Peyer's patch (tissue), 4 donors: ENCODE data around the gene CNTF. TPM values are rescaled to one million over a fixed set of nuclear protein-coding genes. Genes with fewer than 3 reads are reported as not detected.
A peak's percentile ranks its signal among the peaks of the same experiment; 100 is the strongest.

Experiments
- DNase-seq, 3 donors: peaks; one replicate each; pipeline ENCODE4 v3.0.0-alpha.2; 2017 to 2019
- H3K27ac ChIP-seq, 4 donors: fragments of 200-600 bp; sonication (generic); one replicate each; pipeline ENCODE4 v1.5.1; 2016 to 2019
- H3K27me3 ChIP-seq, 2 donors: fragments of 200-600 bp; sonication (generic); one replicate each; pipeline ENCODE4 v1.5.1; 2019
- H3K36me3 ChIP-seq, 3 donors: fragments of 200-600 bp; sonication (generic); one replicate each; pipeline ENCODE4 v1.5.1; 2016 to 2019
- H3K4me1 ChIP-seq, 4 donors: fragments of 200-600 bp; sonication (generic); one replicate each; pipeline ENCODE4 v1.5.1; 2016 to 2019
- H3K4me3 ChIP-seq, 4 donors: fragments of 200-600 bp; sonication (generic); 1 replicate in 3 of 4; 2 replicates in 1 of 4; pipeline ENCODE4 v1.5.1; 2016 to 2019; ENCODE audit warnings: mild to moderate bottlenecking in 1 of 4
- H3K9me3 ChIP-seq, 4 donors: fragments of 200-600 bp; sonication (generic); one replicate each; pipeline ENCODE4 v1.5.1; 2016 to 2019; ENCODE audit warnings: mild to moderate bottlenecking in 1 of 4
- POLR2A ChIP-seq, 2 donors: fragments of 450-650 bp; IDR thresholded peaks; one replicate each; pipeline ENCODE4 v1.5.1; 2017; ENCODE audit warnings: antibody characterized with exemption in 2 of 2, mild to moderate bottlenecking in 2 of 2, moderate library complexity in 2 of 2
- total RNA-seq, 4 donors: library from RNA; depleted of rRNA; stranded (reverse); fragments of >200 nt; gene quantifications; one replicate each; pipeline ENCODE4 v1.1.0, GENCODE V29; 2016
- TF ChIP-seq, protein P1 (sequence below), 6 experiments: fragments of 450-650 bp in 4 of 6; fragments of 200-600 bp in 2 of 6; sonication (generic) in 1 of 6; IDR thresholded peaks; one replicate each; pipeline ENCODE4 v1.5.1; 2017 to 2019; ENCODE audit warnings: antibody characterized with exemption in 6 of 6, mild to moderate bottlenecking in 3 of 6, moderate library complexity in 1 of 6

CNTF gene
- total RNA-seq, 4 donors from 2014 or later: 3.5 to 6.8 (median 5.3) TPM; not detected in 1

GRCh38 chr11:58629857-58630256 is 7.4 kb downstream of the CNTF start:
- TF ChIP-seq, protein P1, sequence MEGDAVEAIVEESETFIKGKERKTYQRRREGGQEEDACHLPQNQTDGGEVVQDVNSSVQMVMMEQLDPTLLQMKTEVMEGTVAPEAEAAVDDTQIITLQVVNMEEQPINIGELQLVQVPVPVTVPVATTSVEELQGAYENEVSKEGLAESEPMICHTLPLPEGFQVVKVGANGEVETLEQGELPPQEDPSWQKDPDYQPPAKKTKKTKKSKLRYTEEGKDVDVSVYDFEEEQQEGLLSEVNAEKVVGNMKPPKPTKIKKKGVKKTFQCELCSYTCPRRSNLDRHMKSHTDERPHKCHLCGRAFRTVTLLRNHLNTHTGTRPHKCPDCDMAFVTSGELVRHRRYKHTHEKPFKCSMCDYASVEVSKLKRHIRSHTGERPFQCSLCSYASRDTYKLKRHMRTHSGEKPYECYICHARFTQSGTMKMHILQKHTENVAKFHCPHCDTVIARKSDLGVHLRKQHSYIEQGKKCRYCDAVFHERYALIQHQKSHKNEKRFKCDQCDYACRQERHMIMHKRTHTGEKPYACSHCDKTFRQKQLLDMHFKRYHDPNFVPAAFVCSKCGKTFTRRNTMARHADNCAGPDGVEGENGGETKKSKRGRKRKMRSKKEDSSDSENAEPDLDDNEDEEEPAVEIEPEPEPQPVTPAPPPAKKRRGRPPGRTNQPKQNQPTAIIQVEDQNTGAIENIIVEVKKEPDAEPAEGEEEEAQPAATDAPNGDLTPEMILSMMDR (IDR thresholded peaks at IDR 0.05): peak in 4 of 6 experiments; percentile 53 to 67 (median 62)
- no peak for TF ChIP-seq POLR2A (IDR thresholded peaks at IDR 0.05)
- Histone ChIP-seq H3K4me3 (no peak overlapping the region), H3K27ac (no peak overlapping the region), H3K36me3 (peaks cover 0 to 8% (median 0%) of the 10 kb centered on the region in 3 donors), H3K27me3 (no peaks in the 10 kb centered on the region), H3K9me3 (no peaks in the 10 kb centered on the region), H3K4me1 (peaks cover 0 to 5% (median 0%) of the 10 kb centered on the region in 4 donors)
- peak in 1 of 3 donors; percentile 58 for DNase-seq

- H3K27ac ChIP-seq: no peak overlapping the region
- no peak for DNase-seq
These were observed 8.9 kb downstream of the CNTF start for GRCh38 chr11:58631378-58631777.

GRCh38 chr11:58632510-58632909 is 10.0 kb downstream of the CNTF start:
- Histone ChIP-seq H3K36me3 (no peaks in the 10 kb centered on the region), H3K27me3 (no peaks in the 10 kb centered on the region), H3K4me3 (no peak overlapping the region), H3K4me1 (peaks cover 0 to 5% (median 0%) of the 10 kb centered on the region in 4 donors), H3K9me3 (no peaks in the 10 kb centered on the region), H3K27ac (no peak overlapping the region)
- DNase-seq: no peak
- TF ChIP-seq, protein P1 (IDR thresholded peaks at IDR 0.05): no peak
- no peak for TF ChIP-seq POLR2A (IDR thresholded peaks at IDR 0.05)

More at GRCh38 chr11:58631378-58631777, 8.9 kb downstream of the CNTF start:
- H3K27me3 ChIP-seq: no peaks in the 10 kb centered on the region
- H3K4me3 ChIP-seq: no peak overlapping the region
- no peaks in the 10 kb centered on the region for H3K9me3 ChIP-seq
- no peak for TF ChIP-seq POLR2A (IDR thresholded peaks at IDR 0.05)
- TF ChIP-seq, protein P1 (IDR thresholded peaks at IDR 0.05): no peak
- peaks cover 0 to 5% (median 0%) of the 10 kb centered on the region in 4 donors for H3K4me1 ChIP-seq
- H3K36me3 ChIP-seq: no peaks in the 10 kb centered on the region

DNA sequence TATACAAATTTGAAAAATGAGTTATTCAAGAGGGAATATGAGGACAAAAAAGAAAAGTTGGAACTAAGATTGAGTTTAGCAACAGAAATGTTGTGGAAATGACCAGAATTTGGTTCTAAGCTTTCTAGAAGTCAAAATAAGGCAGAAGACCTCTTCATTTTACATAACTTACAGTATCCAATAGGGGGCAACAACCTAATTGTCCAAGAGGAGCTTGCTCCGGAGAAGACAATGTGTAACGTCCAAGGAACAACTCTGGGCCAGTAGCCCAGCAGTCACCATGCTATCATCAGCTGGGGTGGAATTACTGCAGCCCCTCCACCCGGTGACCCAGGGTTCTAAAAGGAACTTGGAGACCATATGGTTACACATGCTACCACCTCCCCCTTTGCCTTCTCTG is 14.1 kb downstream of the CNTF start:
- H3K27ac ChIP-seq: no peak overlapping the region
- no peaks in the 10 kb centered on the region for H3K36me3 ChIP-seq
- no peak for TF ChIP-seq POLR2A (IDR thresholded peaks at IDR 0.05)
- TF ChIP-seq, protein P1 (IDR thresholded peaks at IDR 0.05): no peak
- H3K9me3 ChIP-seq: no peaks in the 10 kb centered on the region
- no peak for DNase-seq
- H3K4me3 ChIP-seq: no peak overlapping the region
- H3K27me3 ChIP-seq: no peaks in the 10 kb centered on the region
- peaks cover 0 to 14% (median 3%) of the 10 kb centered on the region in 4 donors for H3K4me1 ChIP-seq

DNA sequence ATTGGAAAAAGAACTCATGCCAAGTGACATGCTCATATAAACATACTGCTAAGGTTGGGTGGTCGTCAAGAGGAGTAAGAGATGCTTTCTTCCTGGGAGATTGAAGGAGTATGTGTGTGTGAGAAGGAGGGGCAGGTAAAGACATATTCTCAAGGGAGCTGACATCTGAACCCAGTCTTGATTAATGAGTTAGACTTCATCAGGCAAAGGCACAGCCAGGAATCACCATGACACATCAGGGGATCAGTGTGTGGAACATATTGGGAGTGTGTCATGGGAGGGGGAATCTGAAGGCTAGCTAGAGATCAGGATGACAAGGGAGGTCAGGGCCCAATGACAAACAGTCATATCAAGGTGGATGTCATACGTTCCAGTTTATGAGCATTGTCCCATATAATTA is 14.9 kb downstream of the CNTF start:
- no peak for DNase-seq
- no peaks in the 10 kb centered on the region for H3K36me3 ChIP-seq
- no peaks in the 10 kb centered on the region for H3K27me3 ChIP-seq
- H3K27ac ChIP-seq: no peak overlapping the region
- TF ChIP-seq, protein P1 (IDR thresholded peaks at IDR 0.05): no peak
- TF ChIP-seq POLR2A (IDR thresholded peaks at IDR 0.05): no peak
- H3K4me3 ChIP-seq: no peak overlapping the region
- H3K4me1 ChIP-seq: peaks cover 0 to 22% (median 3%) of the 10 kb centered on the region in 4 donors
- no peaks in the 10 kb centered on the region for H3K9me3 ChIP-seq

GRCh38 chr11:58639103-58639502 is 16.6 kb downstream of the CNTF start:
- H3K27me3 ChIP-seq: no peaks in the 10 kb centered on the region
- no peak overlapping the region for H3K27ac ChIP-seq
- no peak for TF ChIP-seq POLR2A (IDR thresholded peaks at IDR 0.05)
- TF ChIP-seq, protein P1 (IDR thresholded peaks at IDR 0.05): no peak
- H3K4me1 ChIP-seq: peaks cover 0 to 26% (median 3%) of the 10 kb centered on the region in 4 donors
- DNase-seq: no peak
- H3K36me3 ChIP-seq: no peaks in the 10 kb centered on the region
- H3K4me3 ChIP-seq: no peak overlapping the region
- H3K9me3 ChIP-seq: no peaks in the 10 kb centered on the region
